H54 (cell line): Measurements from ENCODE around the gene USB1.
"Not testable (repeated sequence)": the region's sequence is repeated elsewhere in the genome, so short reads cannot be mapped to it uniquely, and the experiment has no call there.

Experiments
- DNase-seq: peaks from one replicate; pipeline ENCODE4 v3.0.0; 2011; ENCODE audit warnings: low spot score, mixed read lengths; ENCODE audit not compliant: insufficient read length
- FAIRE-seq: peaks from 3 replicates; lab custom pipeline; 2011; peaks lifted over from hg19 to GRCh38; lab: Jason Lieb, UNC
- POLR2A ChIP-seq: IDR thresholded peaks from 2 replicates; pipeline ENCODE4 v1.6.1; 2011; ENCODE audit warnings: low read depth, mild to moderate bottlenecking, low read length

Gene USB1

GRCh38 chr16:57994778-57995177 lies 6.4 kb upstream of the USB1 start:
- no peak for FAIRE-seq
- TF ChIP-seq POLR2A, result no peak
- DNase-seq, result peak; percentile 63

DNA sequence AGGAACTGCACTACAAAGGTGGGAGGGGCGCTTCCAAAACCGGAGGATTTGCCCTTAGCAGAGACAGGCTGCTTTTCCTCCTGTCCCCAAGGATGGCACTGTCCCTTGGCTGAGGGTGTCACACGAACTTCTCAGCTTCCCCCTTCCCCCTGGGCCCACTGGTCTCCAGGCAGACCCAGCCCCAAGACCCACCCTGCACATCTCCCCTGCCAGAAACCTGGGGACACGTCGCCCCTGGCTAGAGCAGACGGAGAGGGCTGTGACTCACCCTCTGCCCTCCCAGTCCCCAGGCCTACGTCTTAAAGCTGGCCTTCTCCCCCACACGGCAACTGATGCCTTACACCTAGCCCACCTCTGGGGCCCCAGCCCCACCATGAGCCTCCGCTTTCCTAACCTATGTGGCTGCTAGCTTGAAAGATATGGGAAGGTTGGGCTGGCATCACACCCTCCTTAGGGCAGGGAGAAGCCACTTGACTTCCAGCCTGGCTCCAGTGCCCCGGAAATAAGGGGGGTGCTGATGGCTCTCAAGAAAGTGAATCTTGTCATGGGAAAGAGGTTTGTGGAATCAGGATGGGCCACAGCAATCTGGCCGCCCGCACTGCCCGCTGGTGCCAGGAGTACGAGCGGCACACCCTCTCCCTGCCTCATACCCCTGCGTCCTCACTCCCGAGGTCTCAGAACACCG lies 5.3 kb upstream of the USB1 start:
- FAIRE-seq (no peak), DNase-seq (no peak)
- TF ChIP-seq POLR2A, result no peak

DNA sequence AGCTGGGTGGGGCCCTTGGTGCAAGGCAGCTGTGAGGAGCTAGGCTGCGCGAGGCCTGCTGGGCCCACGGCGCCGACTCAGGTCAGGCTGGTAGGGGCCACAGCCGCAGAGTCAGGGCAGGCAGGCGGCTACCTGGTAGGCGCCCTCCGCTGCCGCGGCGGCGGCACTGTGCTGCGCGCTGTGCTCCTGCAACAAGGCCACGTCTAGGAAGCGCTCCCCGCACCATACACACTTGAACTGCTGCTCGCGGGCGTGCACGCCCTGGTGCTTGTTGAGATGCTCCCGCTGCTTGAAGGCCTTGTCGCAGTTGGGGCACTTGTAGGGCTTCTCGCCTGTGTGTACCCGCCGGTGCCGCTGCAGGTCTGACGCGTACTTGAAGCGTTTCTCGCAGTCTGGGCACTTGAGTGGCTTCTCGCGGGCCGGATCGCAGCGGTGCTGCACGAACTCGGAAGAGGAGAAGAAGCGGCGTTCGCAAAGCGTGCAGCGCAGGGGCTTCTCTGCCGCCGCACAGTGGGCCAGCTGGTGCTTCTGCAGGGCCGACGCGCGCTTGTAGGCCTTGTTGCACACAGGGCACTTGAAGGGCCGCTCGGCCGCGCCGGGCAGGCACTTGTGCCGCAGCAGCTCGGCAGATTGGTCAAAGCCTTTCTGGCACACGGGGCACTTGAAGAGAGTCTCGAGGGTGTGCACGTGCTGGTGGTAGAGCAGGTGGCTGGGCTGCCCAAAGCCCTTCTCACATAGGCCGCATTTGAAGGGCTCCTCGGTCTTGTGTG lies 4.6 kb upstream of the USB1 start:
- DNase-seq (no peak), FAIRE-seq (no peak)
- no peak for TF ChIP-seq POLR2A

DNA sequence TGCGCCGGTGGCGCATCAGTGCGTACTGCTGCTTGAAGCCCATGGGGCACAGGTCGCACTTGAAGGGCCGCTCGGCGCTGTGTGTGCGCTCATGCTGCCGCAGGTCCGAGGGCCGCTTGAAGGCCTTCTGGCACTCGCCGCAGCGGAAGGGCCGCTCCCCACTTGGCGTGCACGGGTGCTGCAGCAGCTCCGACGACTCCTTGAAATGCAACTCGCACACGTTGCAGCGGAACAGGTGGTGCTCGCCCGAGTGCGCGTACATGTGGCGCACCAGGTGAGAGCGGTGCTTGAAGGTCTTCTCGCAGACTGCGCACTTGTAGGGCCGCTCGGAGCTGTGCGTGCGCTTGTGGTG lies 4.1 kb upstream of the USB1 start:
- no peak for DNase-seq
- FAIRE-seq, result no peak
- TF ChIP-seq POLR2A, result no peak

GRCh38 chr16:57997528-57998265 lies 3.5 kb upstream of the USB1 start:
- DNase-seq (no peak), FAIRE-seq (no peak)
- TF ChIP-seq POLR2A, result no peak

DNA sequence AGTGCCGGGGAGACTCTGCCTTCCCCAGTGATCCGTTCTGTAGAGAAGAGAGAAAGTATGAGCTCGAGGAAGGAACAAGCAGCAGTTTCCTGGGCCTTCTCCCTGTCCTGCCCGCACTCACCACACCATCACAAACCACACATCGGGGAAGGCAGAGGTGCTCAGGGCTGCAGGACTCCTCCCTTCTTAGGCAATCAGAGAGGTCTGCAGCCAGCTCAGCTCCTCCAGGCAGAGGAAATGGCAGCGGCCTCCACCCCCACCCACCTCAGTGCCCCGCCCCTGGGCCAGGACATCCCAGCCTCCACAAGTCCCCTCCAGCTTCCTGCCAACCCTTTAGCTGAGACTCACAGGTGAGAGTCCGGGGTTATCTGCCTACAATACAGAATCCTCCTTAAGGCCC lies 2.7 kb upstream of the USB1 start:
- TF ChIP-seq POLR2A, result no peak
- FAIRE-seq (no peak), DNase-seq (peak; percentile 64)

GRCh38 chr16:57998992-57999365 lies 2.2 kb upstream of the USB1 start:
- DNase-seq (no peak), FAIRE-seq (no peak)
- TF ChIP-seq POLR2A, result no peak

DNA sequence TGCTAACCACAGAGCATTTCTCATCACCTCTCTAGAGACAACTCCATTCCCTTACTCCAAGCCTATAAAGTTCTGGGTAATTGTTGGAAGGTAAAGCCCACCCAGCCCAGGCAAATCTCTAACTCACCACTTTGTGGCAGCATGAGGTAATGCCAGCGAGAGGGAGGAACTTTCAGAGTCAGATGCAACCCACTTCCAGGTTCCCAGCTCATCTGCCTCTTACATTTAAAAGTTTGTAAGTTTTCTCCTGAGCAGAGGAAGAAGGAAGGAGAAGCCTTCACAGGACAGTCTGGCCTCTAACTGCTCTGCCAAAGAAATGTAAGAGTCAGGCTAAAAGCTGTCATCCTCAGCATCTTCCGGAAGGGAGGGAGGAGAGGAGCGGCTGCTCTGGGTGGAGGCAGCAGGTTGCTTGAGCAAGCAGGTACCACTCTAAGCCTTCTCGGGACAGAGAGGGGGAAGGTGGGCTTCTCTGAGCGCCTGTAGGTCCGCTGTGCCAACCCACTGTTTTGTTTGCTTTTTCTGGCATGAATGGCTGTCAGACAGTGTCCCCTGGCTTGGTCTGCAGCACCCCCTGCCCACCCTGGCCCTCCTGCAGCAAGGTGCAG lies 1.7 kb upstream of the USB1 start:
- TF ChIP-seq POLR2A, result no peak
- FAIRE-seq (no peak), DNase-seq (peak; percentile 49)

GRCh38 chr16:57999971-58000705 lies 1.1 kb upstream of the USB1 start, which contains the start of gene ZNF319:
ZNF319 (minus strand) TSS chr16:58000672; CDS start chr16:57998265, 2,407 bp downstream.
- no peak for FAIRE-seq
- peak; percentile 37; the same call in 1 of the 2 replicates for TF ChIP-seq POLR2A
- peak; percentile 37 for DNase-seq

GRCh38 chr16:58001781-58002415 lies 691 bp downstream of the USB1 start:
- no peak for TF ChIP-seq POLR2A
- DNase-seq (no peak), FAIRE-seq (no peak)

DNA sequence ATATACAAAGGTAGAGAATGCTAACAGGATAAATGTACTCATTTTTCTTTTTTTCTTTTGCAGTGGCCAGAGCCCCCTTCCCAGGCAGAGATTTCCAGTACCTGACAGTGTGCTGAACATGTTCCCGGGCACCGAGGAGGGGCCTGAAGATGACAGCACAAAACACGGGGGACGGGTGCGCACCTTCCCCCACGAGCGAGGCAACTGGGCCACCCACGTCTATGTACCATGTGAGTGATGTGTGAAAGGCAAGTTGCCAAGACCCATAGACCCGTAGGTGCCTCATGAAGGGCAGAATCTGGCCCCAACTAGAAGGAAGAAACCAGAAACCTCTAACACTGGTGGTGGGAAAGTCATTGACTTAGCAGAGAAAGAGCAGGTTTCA lies 1.2 kb downstream of the USB1 start:
- TF ChIP-seq POLR2A, result no peak
- DNase-seq (no peak), FAIRE-seq (no peak)

GRCh38 chr16:58002936-58003335 lies 1.7 kb downstream of the USB1 start:
- no peak for TF ChIP-seq POLR2A
- DNase-seq (no peak), FAIRE-seq (no peak)

DNA sequence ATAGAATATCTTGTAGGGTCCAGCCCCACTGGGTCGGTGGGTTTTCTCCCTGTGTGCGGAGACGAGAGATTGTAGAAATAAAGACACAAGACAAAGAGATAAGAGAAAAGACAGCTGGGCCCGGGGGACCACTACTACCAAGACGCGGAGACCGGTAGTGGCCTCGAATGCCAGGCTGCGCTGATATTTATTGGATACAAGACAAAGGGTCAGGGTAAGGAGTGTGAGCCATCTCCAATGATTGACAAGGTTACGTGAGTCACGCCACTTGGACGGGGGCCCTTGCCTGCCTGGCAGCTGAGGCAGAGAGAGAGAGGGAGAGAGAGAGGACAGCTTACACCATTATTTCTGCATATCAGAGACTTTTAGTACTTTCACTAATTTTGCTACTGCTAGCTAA lies 3.5 kb downstream of the USB1 start:
- not testable (repeated sequence) for FAIRE-seq, DNase-seq
